Mucosa of stomach (tissue), 1 donor: Measurements from ENCODE around the gene ZSCAN31.

ENCODE experiments used
- H3K27me3 ChIP-seq: one replicate; pipeline ENCODE4 v1.7.0; 2013; ENCODE audit warnings: mild to moderate bottlenecking, low read length; ENCODE audit not compliant: control insufficient read depth, insufficient read depth
- H3K36me3 ChIP-seq: one replicate; pipeline ENCODE4 v1.7.0; 2013; ENCODE audit warnings: low read length; ENCODE audit not compliant: control insufficient read depth, insufficient read depth
- H3K4me1 ChIP-seq: one replicate; pipeline ENCODE4 v1.7.0; 2013; ENCODE audit warnings: mild to moderate bottlenecking, low read length; ENCODE audit not compliant: control insufficient read depth, insufficient read depth
- H3K4me3 ChIP-seq: one replicate; pipeline ENCODE4 v1.7.0; 2013; ENCODE audit warnings: low read length
- H3K9ac ChIP-seq: one replicate; pipeline ENCODE4 v1.7.0; 2013; ENCODE audit warnings: mild to moderate bottlenecking, low read length, moderate library complexity
- H3K9me3 ChIP-seq: one replicate; pipeline ENCODE4 v1.7.0; 2013; ENCODE audit warnings: mild to moderate bottlenecking, low read length, moderate library complexity; ENCODE audit not compliant: control insufficient read depth
- donor health status: Pancreatic carcinoma.

ZSCAN31 gene

DNA sequence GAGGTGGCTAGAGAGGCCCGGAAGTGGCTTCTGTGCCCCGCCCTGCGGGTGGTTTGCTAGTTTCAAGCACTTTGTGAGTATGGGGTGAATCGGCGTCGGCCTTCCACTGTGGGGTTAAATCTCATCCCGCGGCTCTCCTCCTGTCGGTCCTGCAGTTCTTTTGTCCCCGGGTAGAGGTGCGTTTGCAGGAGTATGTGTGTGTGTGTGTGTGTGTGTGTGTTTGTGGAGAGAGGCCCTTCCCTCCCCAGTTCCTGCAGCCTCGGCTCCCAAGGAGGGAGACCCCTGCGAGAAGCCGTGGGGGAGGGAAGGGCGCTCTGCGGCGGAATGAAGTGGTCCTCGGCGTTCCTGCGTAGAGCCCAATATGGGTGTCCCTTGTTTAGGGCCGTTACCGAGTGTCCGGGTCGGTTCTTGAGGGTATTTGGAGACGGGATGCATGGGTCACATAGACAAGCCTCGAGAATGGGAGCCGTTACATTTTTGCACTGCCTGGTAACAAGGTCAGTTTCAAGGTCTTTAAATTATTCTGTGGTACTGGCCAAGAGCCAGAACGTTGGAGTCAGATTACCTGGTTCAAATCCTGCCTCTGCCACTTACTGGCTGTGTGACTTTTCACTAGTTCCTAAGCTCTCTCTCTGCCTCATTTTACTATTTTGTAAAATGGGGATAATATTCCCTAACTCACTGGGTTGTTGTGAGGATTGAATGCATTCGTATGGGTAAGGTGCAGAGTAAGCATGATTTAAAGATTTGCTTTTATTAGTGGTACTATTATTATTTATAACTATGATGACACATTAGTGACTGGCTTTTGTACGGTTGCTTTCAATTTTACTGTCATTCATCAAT, 14.2 kb upstream of the ZSCAN31 start, which contains the start of gene ZKSCAN3:
Gene ZKSCAN3, plus strand, starts transcription at position 56 of the 846 bp plus-strand sequence. CDS start 9,640 bp downstream, outside the sequence.
- Histone ChIP-seq H3K4me3 (peak within 1 kb of the TSS; percentile 79), H3K9ac (peak within 1 kb of the TSS; percentile 79), H3K36me3 (no peaks in the 10 kb centered on the region), H3K9me3 (no peaks in the 10 kb centered on the region), H3K4me1 (peaks cover 19% of the 10 kb centered on the region), H3K27me3 (no peaks in the 10 kb centered on the region)

DNA sequence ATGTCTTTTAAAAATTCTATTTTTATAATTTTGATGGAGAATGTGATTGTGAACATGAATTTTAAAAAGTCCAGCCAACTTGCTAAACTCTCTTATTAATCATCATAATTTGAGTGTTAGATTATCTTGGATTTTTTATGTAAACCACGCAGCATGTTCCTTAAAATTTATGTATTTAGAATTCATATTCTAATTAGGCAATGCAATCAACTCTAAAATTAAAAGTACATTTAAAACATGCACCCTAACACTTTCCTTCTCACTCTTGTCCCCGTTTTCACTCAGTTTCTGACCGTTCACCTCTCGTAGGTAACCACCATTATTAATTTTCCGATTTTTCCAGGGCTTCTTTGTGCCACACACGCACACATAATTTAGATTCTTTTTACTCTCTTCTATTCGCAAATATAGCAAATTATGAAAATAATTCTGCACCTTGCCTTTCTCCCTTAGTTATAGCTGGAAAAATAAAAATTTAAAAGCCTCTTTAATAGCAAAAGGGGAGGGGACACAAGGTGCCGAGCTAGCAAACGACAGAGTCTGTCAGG, 13.5 kb upstream of the ZSCAN31 start:
- Histone ChIP-seq H3K4me1 (peaks cover 12% of the 10 kb centered on the region), H3K9me3 (no peaks in the 10 kb centered on the region), H3K4me3 (peak overlapping the region; percentile 79), H3K36me3 (no peaks in the 10 kb centered on the region), H3K27me3 (no peaks in the 10 kb centered on the region), H3K9ac (peak overlapping the region; percentile 79)

GRCh38 chr6:28347119-28347518, 11.2 kb upstream of the ZSCAN31 start:
- no peak overlapping the region for H3K9ac ChIP-seq

DNA sequence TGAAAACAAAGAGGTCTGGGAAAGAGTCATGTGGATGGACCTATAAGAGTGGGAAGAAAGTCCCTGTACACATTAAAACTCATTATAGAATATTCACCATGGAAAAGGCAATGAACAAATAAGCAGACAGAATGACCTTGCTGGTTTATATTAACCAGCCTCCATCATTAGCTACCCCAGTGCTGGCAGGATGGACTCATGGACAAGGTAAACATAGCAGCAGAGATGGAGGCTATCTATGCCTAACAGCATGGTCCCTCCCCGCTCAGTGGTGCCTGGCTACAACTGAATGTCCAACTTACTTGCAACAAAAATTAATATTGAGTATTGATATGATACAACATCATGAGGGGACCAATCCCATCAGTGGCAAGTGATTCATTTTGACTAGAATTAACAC, 9.3 kb upstream of the ZSCAN31 start:
- Histone ChIP-seq H3K4me1 (no peaks in the 10 kb centered on the region), H3K9me3 (no peaks in the 10 kb centered on the region), H3K27me3 (no peaks in the 10 kb centered on the region)

More at GRCh38 chr6:28347119-28347518, 11.2 kb upstream of the ZSCAN31 start:
- peaks cover 3% of the 10 kb centered on the region for H3K4me1 ChIP-seq
- no peaks in the 10 kb centered on the region for H3K9me3 ChIP-seq
- no peaks in the 10 kb centered on the region for H3K27me3 ChIP-seq
- H3K4me3 ChIP-seq = no peak overlapping the region
- H3K36me3 ChIP-seq = no peaks in the 10 kb centered on the region

DNA sequence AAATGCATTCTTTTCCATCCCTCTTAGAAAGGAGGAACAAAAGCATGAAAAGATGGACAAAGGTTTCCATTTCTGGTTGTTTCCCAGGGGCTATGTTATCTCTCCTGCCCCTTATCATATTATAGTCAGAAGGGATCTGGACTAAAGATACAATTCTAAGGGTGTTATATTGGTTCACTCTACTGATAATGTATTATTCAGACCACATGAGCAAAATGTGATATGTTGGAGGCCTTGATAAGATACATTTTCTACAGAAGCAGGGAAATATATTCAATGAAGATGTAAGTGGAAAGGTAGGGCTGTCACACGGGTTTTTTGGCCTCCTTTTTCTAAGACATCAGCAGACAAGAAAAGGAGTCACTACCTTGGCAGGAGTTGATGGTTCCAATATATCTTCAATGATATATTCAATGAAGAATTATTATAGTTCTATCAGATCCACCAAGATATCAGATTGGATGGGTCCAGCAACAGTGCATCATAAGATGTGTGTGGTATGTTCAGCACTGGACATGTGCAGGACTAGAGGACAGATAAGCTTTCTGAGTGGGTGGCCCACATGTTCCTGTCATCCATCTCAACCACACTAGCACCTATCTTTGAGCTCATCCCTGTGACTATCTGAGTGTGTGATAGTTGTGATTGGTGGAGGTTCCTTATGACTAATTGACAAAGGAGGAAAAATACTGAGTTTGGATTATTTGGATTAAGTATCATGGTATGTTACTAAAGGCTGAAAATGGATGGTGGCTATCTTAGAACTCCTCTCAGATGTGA, 8.1 kb upstream of the ZSCAN31 start:
- H3K27me3 ChIP-seq = no peaks in the 10 kb centered on the region
- no peaks in the 10 kb centered on the region for H3K9me3 ChIP-seq
- H3K9ac ChIP-seq = no peak overlapping the region
- no peaks in the 10 kb centered on the region for H3K4me1 ChIP-seq
- H3K36me3 ChIP-seq = no peaks in the 10 kb centered on the region
- H3K4me3 ChIP-seq = no peak overlapping the region

More for the DNA sequence above, 9.3 kb upstream of the ZSCAN31 start:
- Histone ChIP-seq H3K9ac (no peak overlapping the region), H3K4me3 (no peak overlapping the region), H3K36me3 (no peaks in the 10 kb centered on the region)

- peaks cover 9% of the 10 kb centered on the region for H3K4me1 ChIP-seq
- H3K36me3 ChIP-seq = no peaks in the 10 kb centered on the region
- H3K4me3 ChIP-seq = no peak overlapping the region
- H3K9ac ChIP-seq = no peak overlapping the region
- H3K9me3 ChIP-seq = no peaks in the 10 kb centered on the region
- H3K27me3 ChIP-seq = no peaks in the 10 kb centered on the region
Measured at GRCh38 chr6:28340310-28341095, 4.6 kb upstream of the ZSCAN31 start.

GRCh38 chr6:28337121-28337520, 1.2 kb upstream of the ZSCAN31 start:
- no peaks in the 10 kb centered on the region for H3K9me3 ChIP-seq
- no peaks in the 10 kb centered on the region for H3K36me3 ChIP-seq
- peaks cover 12% of the 10 kb centered on the region for H3K4me1 ChIP-seq
- no peaks in the 10 kb centered on the region for H3K27me3 ChIP-seq
- peak overlapping the region; percentile 99 for H3K9ac ChIP-seq
- H3K4me3 ChIP-seq = no peak overlapping the region

- no peaks in the 10 kb centered on the region for H3K9me3 ChIP-seq
Measured at GRCh38 chr6:28336284-28337120, 554 bp upstream of the ZSCAN31 start.

DNA sequence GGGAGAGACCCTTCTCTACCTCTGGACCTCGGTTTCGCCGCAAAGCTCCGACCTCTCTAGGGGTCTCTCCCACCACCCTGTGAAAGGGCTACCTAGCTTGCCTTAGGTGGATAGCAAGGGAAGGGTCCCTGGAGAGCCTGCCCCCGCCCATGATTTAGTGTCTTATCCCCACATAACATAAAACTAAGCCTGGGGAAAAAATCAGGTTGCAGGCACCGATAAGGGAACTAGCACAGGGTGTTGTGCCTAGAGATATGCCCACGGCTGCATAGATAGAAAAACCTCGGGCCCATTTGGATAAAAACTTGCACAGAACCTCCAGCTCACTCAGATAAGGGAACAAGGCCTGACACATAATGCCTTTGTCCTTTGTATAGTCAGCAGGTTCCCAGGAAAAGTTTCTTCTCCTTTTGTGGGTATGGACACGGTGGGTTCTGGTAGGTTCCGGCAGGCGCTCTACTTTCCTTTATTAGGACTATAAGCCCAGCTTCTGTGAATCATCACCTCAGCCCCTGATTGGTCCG, 846 bp downstream of the ZSCAN31 start:
- H3K4me3 ChIP-seq = peak overlapping the region; percentile 98
- H3K9ac ChIP-seq = peak overlapping the region; percentile 99
- no peaks in the 10 kb centered on the region for H3K9me3 ChIP-seq
- no peaks in the 10 kb centered on the region for H3K27me3 ChIP-seq
- no peaks in the 10 kb centered on the region for H3K36me3 ChIP-seq
- peaks cover 12% of the 10 kb centered on the region for H3K4me1 ChIP-seq

More at GRCh38 chr6:28336284-28337120, 554 bp upstream of the ZSCAN31 start:
- Histone ChIP-seq H3K9ac (peak overlapping the region; percentile 99), H3K4me3 (peak overlapping the region; percentile 98), H3K4me1 (peaks cover 12% of the 10 kb centered on the region), H3K36me3 (no peaks in the 10 kb centered on the region), H3K27me3 (no peaks in the 10 kb centered on the region)

DNA sequence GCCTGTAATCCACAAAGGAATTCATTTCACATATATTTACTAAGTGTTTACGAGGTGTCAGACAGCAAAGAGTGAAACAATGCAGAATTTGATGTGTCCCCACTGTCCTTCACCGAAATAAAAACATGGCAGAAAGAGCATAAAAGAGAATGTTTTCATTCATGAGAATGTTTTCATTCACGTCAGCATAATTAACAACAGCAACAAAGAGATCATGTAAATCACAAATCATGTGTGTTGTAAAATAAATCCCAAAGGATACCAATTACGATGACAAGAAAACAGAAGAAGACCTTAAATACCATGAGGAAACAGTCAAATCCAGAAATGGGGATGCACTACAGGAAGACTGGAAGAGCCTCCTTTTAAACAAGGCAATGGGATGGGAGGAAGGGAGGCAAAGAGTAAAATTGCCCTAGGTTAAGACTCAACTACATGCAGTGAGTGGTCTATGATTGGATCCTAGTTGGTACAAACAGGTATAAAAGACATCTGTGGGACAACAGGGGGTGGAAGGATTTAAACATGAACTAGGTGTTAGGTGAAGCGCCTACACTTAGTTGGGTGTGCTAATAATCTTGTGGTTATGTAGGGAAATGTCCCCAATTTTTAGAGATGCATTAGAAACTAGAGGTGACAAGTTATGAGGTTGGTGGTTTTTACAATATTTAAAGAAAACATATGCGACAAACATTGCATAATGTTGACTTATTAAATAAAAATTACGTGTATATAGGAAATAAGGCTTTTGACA, 1.5 kb downstream of the ZSCAN31 start:
- Histone ChIP-seq H3K9me3 (no peaks in the 10 kb centered on the region), H3K27me3 (no peaks in the 10 kb centered on the region), H3K4me3 (peak overlapping the region; percentile 98), H3K36me3 (no peaks in the 10 kb centered on the region), H3K9ac (peak overlapping the region; percentile 99), H3K4me1 (peaks cover 12% of the 10 kb centered on the region)
